H1 (cell line): ENCODE measurements around the gene RAET1E.
"Not testable (repeated sequence)": the region's sequence is repeated elsewhere in the genome, so short reads cannot be mapped to it uniquely, and the experiment has no call there.

Experiments used
- BRCA1 ChIP-seq: IDR thresholded peaks from 2 replicates; pipeline ENCODE4 v1.6.1; 2012; ENCODE audit warnings: low read depth, low read length, improper control_type of control experiment
- CHD2 ChIP-seq: IDR thresholded peaks from 2 replicates; pipeline ENCODE4 v1.6.1; 2012; ENCODE audit warnings: low read length, improper control_type of control experiment
- CTCF ChIP-seq, 3 experiments: IDR thresholded peaks; 1 replicate in 2 of 3; 2 replicates in 1 of 3; pipeline versions ENCODE4 v1.5.1 to v1.6.1; 2011; ENCODE audit warnings: low read length in 3 of 3, mild to moderate bottlenecking in 3 of 3, inconsistent platforms in 2 of 3, low read depth in 1 of 3, moderate library complexity in 1 of 3; ENCODE audit not compliant: insufficient read depth in 1 of 3; ENCODE audit errors: control extremely low read depth in 1 of 3
- EGR1 ChIP-seq: IDR thresholded peaks from 2 replicates; pipeline ENCODE4 v1.6.1; 2011; ENCODE audit warnings: low read depth, low read length, borderline replicate concordance
- EP300 ChIP-seq, 2 experiments: IDR thresholded peaks; 1 replicate in 1 of 2; 2 replicates in 1 of 2; pipeline ENCODE4 v1.6.1; 2011 to 2012; ENCODE audit warnings: low read depth in 2 of 2, low read length in 2 of 2, mild to moderate bottlenecking in 2 of 2, borderline replicate concordance in 1 of 2, inconsistent platforms in 1 of 2, moderate library complexity in 1 of 2
- EZH2 ChIP-seq: fragments of 200-600 bp; sonication (generic); IDR thresholded peaks from 2 replicates; pipeline ENCODE4 v1.7.1; 2012; ENCODE audit warnings: low read depth, mild to moderate bottlenecking, moderate library complexity, low read length, inconsistent platforms; ENCODE audit not compliant: severe bottlenecking
- HDAC2 ChIP-seq, 2 experiments: fragments of 300-600 bp in 1 of 2; sonication (generic) in 1 of 2; IDR thresholded peaks; 2 replicates each; pipeline ENCODE4 v1.6.1; 2011 to 2012; ENCODE audit warnings: low read depth in 2 of 2, low read length in 2 of 2, mild to moderate bottlenecking in 2 of 2, moderate library complexity in 2 of 2, borderline replicate concordance in 1 of 2, inconsistent platforms in 1 of 2
- MAFK ChIP-seq: IDR thresholded peaks from 2 replicates; pipeline ENCODE4 v1.6.1; 2012; ENCODE audit warnings: low read depth, mild to moderate bottlenecking, improper control_type of control experiment, low read length
- POLR2A ChIP-seq, 2 experiments: IDR thresholded peaks; 1 replicate in 1 of 2; 2 replicates in 1 of 2; pipeline ENCODE4 v1.6.1; 2011; ENCODE audit warnings: low read depth in 2 of 2, low read length in 2 of 2, mild to moderate bottlenecking in 2 of 2; ENCODE audit errors: control extremely low read depth in 1 of 2
- POLR2AphosphoS5 ChIP-seq: IDR thresholded peaks from 2 replicates; pipeline ENCODE4 v1.6.1; 2011; ENCODE audit warnings: low read depth, low read length
- SP2 ChIP-seq: IDR thresholded peaks from 2 replicates; pipeline ENCODE4 v1.6.1; 2012; ENCODE audit warnings: mild to moderate bottlenecking, low read length, inconsistent platforms
- TCF12 ChIP-seq: IDR thresholded peaks from 2 replicates; pipeline ENCODE4 v1.6.1; 2011; ENCODE audit warnings: low read depth, mild to moderate bottlenecking, low read length
- TEAD4 ChIP-seq: IDR thresholded peaks from 2 replicates; pipeline ENCODE4 v1.6.1; 2012; ENCODE audit warnings: low read depth, low read length, inconsistent platforms, mixed read lengths

- not testable (repeated sequence) for TF ChIP-seq POLR2AphosphoS5; CTCF (IDR thresholded peaks at IDR 0.05; ENCODE audit: control extremely low read depth in 1 of 3, insufficient read depth in 1 of 3, low read depth in 1 of 3, low read length in 3 of 3); CHD2; HDAC2 (IDR thresholded peaks at IDR 0.05; ENCODE audit: borderline replicate concordance in 1 of 2, low read depth in 2 of 2, low read length in 2 of 2); EZH2; EP300 (IDR thresholded peaks at IDR 0.05; ENCODE audit: borderline replicate concordance in 1 of 2, low read depth in 2 of 2, low read length in 2 of 2); EGR1; TCF12; MAFK; POLR2A (IDR thresholded peaks at IDR 0.05; ENCODE audit: control extremely low read depth in 1 of 2, low read depth in 2 of 2, low read length in 2 of 2); BRCA1; SP2; TEAD4
Observed at GRCh38 chr6:149943321-149943720, 45.4 kb upstream of the RAET1E start.
